K562 (cell line): ENCODE results near the gene SIRPA. TPM values are rescaled to one million over a fixed set of nuclear protein-coding genes. Genes with fewer than 3 reads are reported as not detected.

Experiments used
- ATAC-seq: fragments of 200-7000 bp; cut with Tn5 transposase; 3 replicates; pipeline ENCODE4 v1.9.1; 2020; ENCODE audit warnings: moderate library complexity
- BruUV-seq: library from RNA; stranded (reverse); fragments of 400-500 nt; replicated peaks from 2 replicates; lab custom pipeline; 2021; lab: Mats Ljungman, UMichigan
- CTCF ChIA-PET: fragments of 300-600 bp; formaldehyde crosslinking; extraction: SDS; loops from one replicate; lab custom pipeline; 2021; ENCODE audit warnings: low intra/inter-chr PET ratio; lab: Yijun Ruan, JAX
- POLR2A ChIA-PET: fragments of 300-600, 350-650 bp; sonication (Branson Sonifier 250); formaldehyde crosslinking; extraction: SDS; loops from one replicate; lab custom pipeline; 2021; ENCODE audit warnings: antibody characterized with exemption, inconsistent platforms; lab: Yijun Ruan, JAX
- DNase-seq, 4 experiments: peaks; one replicate each; pipeline versions ENCODE4 v3.0.0 to v3.0.0-alpha.2; 2011 to 2018; ENCODE audit warnings: low spot score in 3 of 4, mixed read lengths in 3 of 4; ENCODE audit errors: extremely low read depth in 1 of 4
- FAIRE-seq: peaks from 2 replicates; lab custom pipeline; 2011; peaks lifted over from hg19 to GRCh38; lab: Jason Lieb, UNC
- H2AFZ ChIP-seq: 2 replicates; pipeline ENCODE4 v1.6.0; 2011; ENCODE audit warnings: low read depth, low read length, control low read depth, inconsistent platforms
- H3K27ac ChIP-seq: fragments of 200-600 bp; 3 replicates; pipeline ENCODE4 v1.8.0; 2011; ENCODE audit warnings: low read depth, mild to moderate bottlenecking, control low read depth, inconsistent platforms, low read length, moderate library complexity, mixed read lengths; ENCODE audit errors: extremely low read depth
- H3K27me3 ChIP-seq, 2 experiments: fragments of 300-600 bp in 1 of 2; 2 replicates in 1 of 2; 3 replicates in 1 of 2; pipeline versions ENCODE4 v1.6.0 to v1.8.0; 2011; ENCODE audit warnings: inconsistent platforms in 2 of 2, low read length in 2 of 2, mild to moderate bottlenecking in 1 of 2, mixed read lengths in 1 of 2, moderate library complexity in 1 of 2; ENCODE audit not compliant: control insufficient read depth in 2 of 2, insufficient read depth in 2 of 2
- H3K36me3 ChIP-seq: fragments of 300-600 bp; 3 replicates; pipeline ENCODE4 v1.8.0; 2011; ENCODE audit warnings: mild to moderate bottlenecking, low read length, inconsistent platforms; ENCODE audit not compliant: control insufficient read depth, insufficient read depth
- H3K4me1 ChIP-seq, 2 experiments: fragments of 200-600 bp in 1 of 2; replicated peaks in 1 of 2; 2 replicates in 1 of 2; 3 replicates in 1 of 2; pipeline versions ENCODE4 v1.5.1 to v1.8.0; 2011; ENCODE audit warnings: inconsistent platforms in 2 of 2, low read length in 2 of 2, mild to moderate bottlenecking in 1 of 2, mixed read lengths in 1 of 2, moderate library complexity in 1 of 2; ENCODE audit not compliant: control insufficient read depth in 2 of 2, insufficient read depth in 2 of 2
- H3K4me2 ChIP-seq: 2 replicates; pipeline ENCODE4 v1.6.1; 2011; ENCODE audit warnings: low read length, control low read depth, inconsistent platforms, mixed read lengths; ENCODE audit not compliant: insufficient read depth
- H3K4me3 ChIP-seq: fragments of 200-600 bp; sonication (generic), shearing (Covaris generic); 2 replicates; pipeline ENCODE4 v1.5.1; 2016; ENCODE audit warnings: control low read depth, inconsistent platforms
- H3K79me2 ChIP-seq: fragments of 200-600 bp; 3 replicates; pipeline ENCODE4 v1.8.0; 2011; ENCODE audit warnings: low read length, inconsistent platforms; ENCODE audit not compliant: control insufficient read depth, insufficient read depth
- H3K9ac ChIP-seq, 2 experiments: 2 replicates each; pipeline versions ENCODE4 v1.6.0 to v1.6.1; 2011; ENCODE audit warnings: low read depth in 2 of 2, low read length in 2 of 2, control low read depth in 1 of 2, inconsistent platforms in 1 of 2, mild to moderate bottlenecking in 1 of 2, mixed read lengths in 1 of 2; ENCODE audit not compliant: insufficient read depth in 1 of 2
- H3K9me1 ChIP-seq: one replicate; pipeline ENCODE4 v1.6.0; 2011; ENCODE audit warnings: inconsistent platforms, mild to moderate bottlenecking, low read length, moderate library complexity; ENCODE audit not compliant: control insufficient read depth, insufficient read depth
- H3K9me3 ChIP-seq: replicated peaks from 2 replicates; pipeline ENCODE4 v1.5.1; 2011; ENCODE audit warnings: low read depth, low read length, inconsistent platforms; ENCODE audit not compliant: control insufficient read depth, insufficient read depth
- H4K20me1 ChIP-seq: replicated peaks from 2 replicates; pipeline ENCODE4 v1.6.1; 2011; ENCODE audit warnings: low read length, inconsistent platforms, mixed read lengths; ENCODE audit not compliant: control insufficient read depth, insufficient read depth
- ADNP ChIP-seq: fragments of 200-800 bp; sonication (Bioruptor generic); IDR thresholded peaks from 2 replicates; pipeline ENCODE4 v1.6.1; 2016; ENCODE audit warnings: missing genetic modification characterization, missing compliant biosample characterization
- ATF7 ChIP-seq: fragments of 450-650 bp; IDR thresholded peaks from 2 replicates; pipeline ENCODE4 v1.7.1; 2014; ENCODE audit warnings: mild to moderate bottlenecking, moderate library complexity
- CEBPG ChIP-seq, 3 experiments: fragments of 200-800 bp in 1 of 3; sonication (Bioruptor generic) in 1 of 3; sonication (generic) in 1 of 3; formaldehyde crosslinking in 1 of 3; IDR thresholded peaks in 2 of 3; conservative IDR thresholded peaks in 1 of 3; 2 replicates each; pipeline versions ENCODE4 v1.6.1 to v1.8.0; 2016 to 2022; ENCODE audit warnings: missing compliant biosample characterization in 2 of 3, missing genetic modification characterization in 2 of 3, mild to moderate bottlenecking in 1 of 3, missing genetic modification reagents in 1 of 3
- IRF2 ChIP-seq: sonication (generic); formaldehyde crosslinking; IDR thresholded peaks from 2 replicates; pipeline ENCODE4 v1.8.1; 2022; ENCODE audit warnings: mild to moderate bottlenecking, missing genetic modification reagents
- KDM1A ChIP-seq, 2 experiments: fragments of 450-650 bp; IDR thresholded peaks; 2 replicates each; pipeline ENCODE4 v1.6.1; 2016; ENCODE audit warnings: mild to moderate bottlenecking in 2 of 2
- KLF16 ChIP-seq: IDR thresholded peaks from 2 replicates; pipeline ENCODE4 v1.6.1; 2016; ENCODE audit warnings: antibody characterized with exemption
- RCOR1 ChIP-seq, 2 experiments: IDR thresholded peaks; 2 replicates each; pipeline ENCODE4 v1.6.1; 2012; ENCODE audit warnings: low read depth in 2 of 2, low read length in 2 of 2, borderline replicate concordance in 1 of 2, improper control_type of control experiment in 1 of 2
- RUNX1 ChIP-seq: sonication (generic); IDR thresholded peaks from 2 replicates; pipeline ENCODE4 v1.6.1; 2016; ENCODE audit warnings: antibody characterized with exemption, low read depth
- XRCC4 ChIP-seq: IDR thresholded peaks from one replicate; pipeline ENCODE4 v1.6.1; 2011; ENCODE audit not compliant: insufficient read depth, insufficient read length; ENCODE audit errors: extremely low read depth
- ZNF263 ChIP-seq: sonication (generic); formaldehyde crosslinking; IDR thresholded peaks from 2 replicates; pipeline ENCODE4 v1.8.0; 2022; ENCODE audit warnings: mild to moderate bottlenecking, missing genetic modification reagents, borderline replicate concordance
- ZNF584 ChIP-seq: fragments of 200-800 bp; sonication (Bioruptor generic); IDR thresholded peaks from 2 replicates; pipeline ENCODE4 v1.6.1; 2016; ENCODE audit warnings: low read depth, mild to moderate bottlenecking, missing genetic modification characterization, missing compliant biosample characterization
- WGBS: fragments of 100-300 bp; shearing (Covaris generic); methylation state at CpG from one replicate; pipeline ENCODE4 v1.1.6; 2016; ENCODE audit warnings: low coverage, mixed read lengths; ENCODE audit not compliant: insufficient coverage; ENCODE audit errors: missing lambda C conversion rate; 5-methylcytosine and 5-hydroxymethylcytosine counted together
- in situ Hi-C: fragments of 300-500 bp; cut with MboI; formaldehyde crosslinking; loops from 4 replicates; pipeline ENCODE4 v1.15.0; 2018; ENCODE audit warnings: inconsistent platforms, mixed read lengths
- intact Hi-C: fragments of 100-400 bp; cut with micrococcal nuclease; formaldehyde crosslinking; loops from 2 replicates; pipeline ENCODE4 v1.14.2; 2022
- polyA plus RNA-seq, 8 experiments: library from polyadenylated mRNA; depleted of rRNA in 4 of 8; stranded (reverse) in 5 of 8; unstranded in 3 of 8; fragments of >200 nt; fragmentation: Nextera tagmentation in 2 of 8; fragmentation: Illumina TruSeq in 1 of 8; extraction: Ambion mirVana in 2 of 8; extraction: Trizol in 1 of 8; gene quantifications; 2 replicates each; pipeline versions ENCODE4 v1.2.1 to v1.2.3, GENCODE V29; 2011 to 2014; ENCODE audit warnings: inconsistent platforms in 1 of 8, missing spikeins in 1 of 8
- total RNA-seq, 7 experiments: library from RNA; depleted of rRNA in 6 of 7; stranded (reverse); fragments of >200 nt in 6 of 7; fragmentation: Illumina TruSeq in 2 of 7; extraction: Trizol in 2 of 7; gene quantifications; 2 replicates each; pipeline versions ENCODE4 v1.2.1 to v1.2.3, GENCODE V29; 2011 to 2021; ENCODE audit warnings: low replicate concordance in 1 of 7
- TF ChIP-seq, protein P1 (sequence below), 2 experiments: IDR thresholded peaks in 1 of 2; conservative IDR thresholded peaks in 1 of 2; 2 replicates each; pipeline ENCODE4 v1.6.1; 2016; ENCODE audit warnings: low read depth in 2 of 2, mild to moderate bottlenecking in 1 of 2, missing compliant biosample characterization in 1 of 2, missing genetic modification characterization in 1 of 2, moderate library complexity in 1 of 2
- TF ChIP-seq, protein P2 (sequence below): fragments of 200-400 bp; formaldehyde crosslinking; IDR thresholded peaks from 2 replicates; pipeline ENCODE4 v1.6.1; 2017; ENCODE audit warnings: mild to moderate bottlenecking, low read depth, low read length, moderate library complexity
- TF ChIP-seq, protein P3 (sequence below), 2 experiments: fragments of 200-800 bp in 1 of 2; sonication (Bioruptor generic) in 1 of 2; sonication (generic) in 1 of 2; formaldehyde crosslinking in 1 of 2; IDR thresholded peaks in 1 of 2; conservative IDR thresholded peaks in 1 of 2; 2 replicates each; pipeline versions ENCODE4 v1.5.0 to v1.6.1; 2016 to 2020; ENCODE audit warnings: missing compliant biosample characterization in 1 of 2, missing genetic modification characterization in 1 of 2, missing genetic modification reagents in 1 of 2

The SIRPA gene
- total and polyA plus RNA-seq, 9 of the 15 experiments (the other 6 are each of a cell fraction or from before 2014, with no cell fraction given), result 0.01 to 0.40 (median 0.11) TPM; not detected in 2

DNA sequence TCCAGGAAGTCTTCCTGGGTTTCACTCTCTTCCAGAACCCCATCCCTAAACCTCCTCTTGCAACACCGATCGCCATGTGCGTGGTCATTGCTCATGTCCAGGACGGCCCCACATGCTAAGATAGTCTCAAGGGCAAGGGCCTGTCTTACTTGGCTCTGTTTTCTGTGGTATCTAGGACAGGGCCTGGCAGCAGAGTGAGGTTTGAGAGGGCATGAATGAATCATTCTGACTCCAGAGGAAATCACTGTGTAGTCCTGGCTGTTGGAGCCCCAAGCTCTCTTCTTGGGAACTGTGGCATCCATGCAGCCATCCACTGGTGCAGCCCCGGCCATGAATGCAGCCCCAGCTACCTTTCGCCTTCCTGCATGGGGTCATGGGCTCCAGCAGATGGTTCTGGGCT is 12.4 kb downstream of the SIRPA start:
- in situ Hi-C loops, result no loop called here
- H3K4me2 ChIP-seq, result no peak overlapping the region
- WGBS, result 2% methylated on average over 6 of the region's 6 CpGs
- ChIA-PET POLR2A (no interaction called here), CTCF (no interaction called here)
- H3K4me3 ChIP-seq, result no peak overlapping the region
- H3K9me3 ChIP-seq, result no peaks in the 10 kb centered on the region
- H3K4me1 ChIP-seq, result no peaks in the 10 kb centered on the region; a peak in 1 of 5 replicates
- FAIRE-seq, result no peak
- ATAC-seq, result no peak
- no peaks in the 10 kb centered on the region for H3K79me2 ChIP-seq
- no peak overlapping the region for H2AFZ ChIP-seq
- no peak for DNase-seq
- intact Hi-C loops, result no loop called here
- no peak overlapping the region for H3K9ac ChIP-seq
- no peaks in the 10 kb centered on the region for H3K36me3 ChIP-seq
- no peaks in the 10 kb centered on the region for H3K9me1 ChIP-seq
- H4K20me1 ChIP-seq, result no peaks in the 10 kb centered on the region
- H3K27ac ChIP-seq, result no peak overlapping the region
- peaks cover 0 to 42% of the 10 kb centered on the region in 2 experiments; a peak in 2 of 5 replicates for H3K27me3 ChIP-seq
- BruUV-seq, result no TSS peak
- TF ChIP-seq RCOR1 (IDR thresholded peaks at IDR 0.05; ENCODE audit: borderline replicate concordance in 1 of 2, low read depth in 2 of 2, low read length in 2 of 2), result no peak
- TF ChIP-seq ADNP (tag), result no peak
- TF ChIP-seq ZNF263 (CRISPR knock-in tag), result no peak
- no peak for TF ChIP-seq CEBPG (CRISPR knock-in tag; IDR thresholded peaks at IDR 0.05)
- TF ChIP-seq CEBPG (tag; conservative IDR thresholded peaks at IDR 0.05 in 1 of 2, IDR thresholded peaks at IDR 0.05 in 1 of 2), result no peak
- no peak for TF ChIP-seq XRCC4
- TF ChIP-seq, protein P1, sequence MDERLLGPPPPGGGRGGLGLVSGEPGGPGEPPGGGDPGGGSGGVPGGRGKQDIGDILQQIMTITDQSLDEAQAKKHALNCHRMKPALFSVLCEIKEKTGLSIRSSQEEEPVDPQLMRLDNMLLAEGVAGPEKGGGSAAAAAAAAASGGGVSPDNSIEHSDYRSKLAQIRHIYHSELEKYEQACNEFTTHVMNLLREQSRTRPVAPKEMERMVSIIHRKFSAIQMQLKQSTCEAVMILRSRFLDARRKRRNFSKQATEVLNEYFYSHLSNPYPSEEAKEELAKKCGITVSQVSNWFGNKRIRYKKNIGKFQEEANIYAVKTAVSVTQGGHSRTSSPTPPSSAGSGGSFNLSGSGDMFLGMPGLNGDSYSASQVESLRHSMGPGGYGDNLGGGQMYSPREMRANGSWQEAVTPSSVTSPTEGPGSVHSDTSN (CRISPR knock-in tag; IDR thresholded peaks at IDR 0.05; ENCODE audit: low read depth), result no peak
- TF ChIP-seq, protein P1 (tag; conservative IDR thresholded peaks at IDR 0.05; ENCODE audit: low read depth), result no peak
- TF ChIP-seq, protein P2, sequence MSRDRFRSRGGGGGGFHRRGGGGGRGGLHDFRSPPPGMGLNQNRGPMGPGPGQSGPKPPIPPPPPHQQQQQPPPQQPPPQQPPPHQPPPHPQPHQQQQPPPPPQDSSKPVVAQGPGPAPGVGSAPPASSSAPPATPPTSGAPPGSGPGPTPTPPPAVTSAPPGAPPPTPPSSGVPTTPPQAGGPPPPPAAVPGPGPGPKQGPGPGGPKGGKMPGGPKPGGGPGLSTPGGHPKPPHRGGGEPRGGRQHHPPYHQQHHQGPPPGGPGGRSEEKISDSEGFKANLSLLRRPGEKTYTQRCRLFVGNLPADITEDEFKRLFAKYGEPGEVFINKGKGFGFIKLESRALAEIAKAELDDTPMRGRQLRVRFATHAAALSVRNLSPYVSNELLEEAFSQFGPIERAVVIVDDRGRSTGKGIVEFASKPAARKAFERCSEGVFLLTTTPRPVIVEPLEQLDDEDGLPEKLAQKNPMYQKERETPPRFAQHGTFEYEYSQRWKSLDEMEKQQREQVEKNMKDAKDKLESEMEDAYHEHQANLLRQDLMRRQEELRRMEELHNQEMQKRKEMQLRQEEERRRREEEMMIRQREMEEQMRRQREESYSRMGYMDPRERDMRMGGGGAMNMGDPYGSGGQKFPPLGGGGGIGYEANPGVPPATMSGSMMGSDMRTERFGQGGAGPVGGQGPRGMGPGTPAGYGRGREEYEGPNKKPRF, result no peak
- no peak for TF ChIP-seq KDM1A (IDR thresholded peaks at IDR 0.05)
- no peak for TF ChIP-seq ATF7
- TF ChIP-seq ZNF584, result no peak
- TF ChIP-seq KLF16, result no peak
- TF ChIP-seq IRF2 (CRISPR knock-in tag), result no peak
- TF ChIP-seq, protein P3, sequence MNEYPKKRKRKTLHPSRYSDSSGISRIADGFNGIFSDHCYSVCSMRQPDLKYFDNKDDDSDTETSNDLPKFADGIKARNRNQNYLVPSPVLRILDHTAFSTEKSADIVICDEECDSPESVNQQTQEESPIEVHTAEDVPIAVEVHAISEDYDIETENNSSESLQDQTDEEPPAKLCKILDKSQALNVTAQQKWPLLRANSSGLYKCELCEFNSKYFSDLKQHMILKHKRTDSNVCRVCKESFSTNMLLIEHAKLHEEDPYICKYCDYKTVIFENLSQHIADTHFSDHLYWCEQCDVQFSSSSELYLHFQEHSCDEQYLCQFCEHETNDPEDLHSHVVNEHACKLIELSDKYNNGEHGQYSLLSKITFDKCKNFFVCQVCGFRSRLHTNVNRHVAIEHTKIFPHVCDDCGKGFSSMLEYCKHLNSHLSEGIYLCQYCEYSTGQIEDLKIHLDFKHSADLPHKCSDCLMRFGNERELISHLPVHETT (CRISPR knock-in tag; conservative IDR thresholded peaks at IDR 0.05 in 1 of 2, IDR thresholded peaks at IDR 0.05 in 1 of 2), result no peak
- TF ChIP-seq RUNX1, result no peak
